HG03139 (cell line): ENCODE data around the gene GP5.

ENCODE experiments used
- ATAC-seq: cut with Tn5 transposase; IDR thresholded peaks from one replicate; pipeline ENCODE4 v1.9.1; 2021; ENCODE audit not compliant: unreplicated experiment

GP5 gene

DNA sequence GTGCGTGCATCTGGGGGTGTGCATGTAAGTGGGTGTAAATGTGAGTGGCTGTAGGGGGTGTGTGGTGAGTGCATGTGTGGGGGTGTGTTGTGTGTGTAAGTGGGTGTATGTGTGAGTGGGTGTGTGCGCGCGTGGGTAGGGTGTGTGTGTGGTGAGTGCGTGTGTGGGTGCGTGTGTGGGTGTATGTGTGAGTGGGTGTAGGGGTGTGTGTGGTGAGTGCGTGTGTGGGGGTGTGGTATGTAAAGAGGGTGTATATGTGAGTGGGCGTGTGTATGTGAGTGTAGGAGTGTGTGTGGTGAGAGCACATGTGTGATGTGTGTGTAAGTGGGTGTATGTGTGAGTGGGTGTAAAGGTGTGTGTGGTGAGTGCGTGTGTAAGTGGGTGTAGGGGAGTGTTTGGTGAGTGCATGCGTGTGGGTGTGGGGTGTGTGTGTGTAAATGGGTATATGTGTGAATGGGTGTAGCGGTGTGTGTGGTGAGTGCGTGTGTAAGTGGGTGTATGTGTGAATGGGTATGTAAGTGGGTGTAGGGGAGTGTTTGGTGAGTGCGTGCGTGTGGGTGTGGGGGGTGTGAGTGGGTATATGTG, 47.0 kb downstream of the GP5 start:
- ATAC-seq = no peak

- no peak for ATAC-seq
These were observed 47.9 kb downstream of the GP5 start, which contains the start of gene CPN2 for GRCh38 chr3:194351080-194351672. TSS of gene CPN2 (minus strand) at chr3:194351328. CDS start at chr3:194342702, 8,626 bp downstream.

DNA sequence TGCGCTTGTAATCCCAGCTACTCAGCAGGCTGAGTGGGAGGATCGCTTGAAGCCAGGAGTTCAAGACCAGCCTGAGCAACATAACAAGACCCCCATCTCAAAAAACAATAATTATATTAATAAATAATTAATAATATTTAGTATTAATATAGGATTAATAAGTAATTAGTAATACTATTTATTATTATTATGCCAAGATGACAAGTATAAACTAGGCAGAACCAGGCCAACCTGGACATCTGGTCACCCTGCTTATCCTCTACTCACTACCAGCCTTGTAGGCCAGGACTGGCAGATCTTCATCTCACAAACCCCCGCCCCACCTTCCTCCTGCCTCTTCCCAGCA, 48.4 kb downstream of the GP5 start:
- ATAC-seq = no peak

DNA sequence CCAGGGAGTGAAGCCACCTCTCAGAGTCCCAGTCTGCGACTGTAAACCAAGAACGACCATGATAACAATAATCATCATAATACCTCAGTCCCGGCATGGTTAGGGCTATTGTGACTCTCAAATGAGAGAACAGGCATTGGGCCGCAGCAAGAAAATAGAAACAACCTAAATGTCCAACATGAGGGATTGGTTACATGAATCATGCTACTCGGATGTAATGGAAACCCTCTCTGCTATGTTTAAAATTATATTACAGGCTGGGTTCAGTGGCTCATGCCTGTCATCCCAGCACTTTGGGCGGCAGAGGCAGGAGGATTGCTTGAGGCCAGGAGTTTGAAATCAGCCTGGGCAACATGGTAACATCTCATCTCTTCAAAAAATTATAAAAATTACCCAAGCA, 50.7 kb downstream of the GP5 start:
- no peak for ATAC-seq

DNA sequence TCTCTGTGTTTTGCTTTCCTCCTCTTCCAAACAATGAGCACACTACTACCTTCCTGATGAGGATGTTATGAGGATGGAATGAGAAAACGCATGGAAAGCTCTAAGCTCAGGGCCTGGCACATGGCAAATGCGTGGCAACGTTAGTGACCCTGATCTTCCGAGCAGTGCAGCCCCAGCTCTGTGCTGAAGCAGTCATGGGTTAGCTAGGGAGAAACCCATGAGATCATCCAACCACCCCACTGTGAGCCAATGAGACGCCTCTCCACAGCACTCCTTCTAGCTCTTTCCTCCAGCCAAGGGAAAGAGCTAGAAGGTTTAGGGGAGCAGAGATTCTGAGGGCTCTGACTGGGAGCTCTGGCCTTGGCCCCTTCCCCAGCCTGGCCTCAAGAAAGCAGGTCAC, 52.4 kb downstream of the GP5 start:
- no peak for ATAC-seq

GRCh38 chr3:194346035-194346434, 53.0 kb downstream of the GP5 start:
- no peak for ATAC-seq
